Subcutaneous abdominal adipose tissue (tissue), 5 donors: ENCODE results near the gene WBP11.
"Not testable (repeated sequence)": the region's sequence is repeated elsewhere in the genome, so short reads cannot be mapped to it uniquely, and the experiment has no call there.

Source experiments
- H3K27ac ChIP-seq: one replicate; pipeline ENCODE4 v1.7.0; 2013; ENCODE audit warnings: low read depth, mild to moderate bottlenecking, inconsistent platforms, low read length, moderate library complexity
- H3K27me3 ChIP-seq, 5 donors: one replicate each; pipeline ENCODE4 v1.7.0; 2013; ENCODE audit warnings: low read length in 5 of 5, inconsistent platforms in 1 of 5; ENCODE audit not compliant: control insufficient read depth in 5 of 5, insufficient read depth in 4 of 5
- H3K36me3 ChIP-seq, 5 donors: one replicate each; pipeline ENCODE4 v1.7.0; 2013; ENCODE audit warnings: low read length in 5 of 5; ENCODE audit not compliant: control insufficient read depth in 5 of 5, insufficient read depth in 5 of 5
- H3K4me1 ChIP-seq, 5 donors: one replicate each; pipeline ENCODE4 v1.7.0; 2013; ENCODE audit warnings: low read length in 5 of 5, mild to moderate bottlenecking in 3 of 5, moderate library complexity in 1 of 5; ENCODE audit not compliant: control insufficient read depth in 5 of 5, insufficient read depth in 5 of 5
- H3K4me3 ChIP-seq, 5 donors: one replicate each; pipeline ENCODE4 v1.7.0; 2013; ENCODE audit warnings: low read length in 5 of 5, low read depth in 1 of 5
- H3K9ac ChIP-seq, 5 donors: one replicate each; pipeline ENCODE4 v1.7.0; 2013; ENCODE audit warnings: low read length in 5 of 5, mild to moderate bottlenecking in 4 of 5, moderate library complexity in 3 of 5
- H3K9me3 ChIP-seq, 5 donors: one replicate each; pipeline ENCODE4 v1.7.0; 2013; ENCODE audit warnings: low read length in 5 of 5; ENCODE audit not compliant: control insufficient read depth in 5 of 5
- donor health status: healthy.
- donor health status: healthy.
- donor health status: healthy.
- donor health status: healthy.
- donor health status: healthy.

The WBP11 gene

GRCh38 chr12:14768823-14769405, 34.4 kb downstream of the WBP11 start:
- Histone ChIP-seq H3K9me3 (peaks cover 0 to 11% (median 3%) of the 10 kb centered on the region in 5 donors), H3K27ac (peak overlapping the region; percentile 95), H3K36me3 (no peaks in the 10 kb centered on the region), H3K4me3 (peak overlapping the region; percentile 89 to 98 (median 96)), H3K9ac (peak overlapping the region in 3 of 5 donors; percentile 39 to 93 (median 93)), H3K27me3 (no peaks in the 10 kb centered on the region), H3K4me1 (peaks cover 0 to 31% (median 21%) of the 10 kb centered on the region in 5 donors)

GRCh38 chr12:14767617-14768016, 35.7 kb downstream of the WBP11 start:
- no peak overlapping the region for H3K27ac ChIP-seq
- peaks cover 0 to 26% (median 17%) of the 10 kb centered on the region in 5 donors for H3K4me1 ChIP-seq
- H3K36me3 ChIP-seq: no peaks in the 10 kb centered on the region
- H3K9ac ChIP-seq: no peak overlapping the region
- H3K4me3 ChIP-seq: no peak overlapping the region
- peaks cover 0 to 11% (median 3%) of the 10 kb centered on the region in 5 donors for H3K9me3 ChIP-seq
- no peaks in the 10 kb centered on the region for H3K27me3 ChIP-seq

GRCh38 chr12:14766649-14767215, 36.5 kb downstream of the WBP11 start:
- Histone ChIP-seq H3K9me3 (peaks cover 0 to 11% (median 3%) of the 10 kb centered on the region in 5 donors), H3K36me3 (no peaks in the 10 kb centered on the region), H3K4me1 (peaks cover 0 to 26% (median 17%) of the 10 kb centered on the region in 5 donors), H3K27me3 (no peaks in the 10 kb centered on the region), H3K9ac (no peak overlapping the region), H3K27ac (no peak overlapping the region), H3K4me3 (no peak overlapping the region)

- Histone ChIP-seq H3K9me3 (peaks cover 0 to 12% (median 3%) of the 10 kb centered on the region in 5 donors), H3K4me1 (peaks cover 0 to 22% (median 15%) of the 10 kb centered on the region in 5 donors)
- not testable (repeated sequence) for H3K27ac ChIP-seq, H3K36me3 ChIP-seq, H3K27me3 ChIP-seq, H3K4me3 ChIP-seq, H3K9ac ChIP-seq
These were observed 37.3 kb downstream of the WBP11 start for GRCh38 chr12:14766020-14766419.

- H3K4me1 ChIP-seq: peaks cover 0 to 18% (median 14%) of the 10 kb centered on the region in 5 donors
- H3K9ac ChIP-seq: no peak overlapping the region
- no peak overlapping the region for H3K27ac ChIP-seq
- H3K27me3 ChIP-seq: no peaks in the 10 kb centered on the region
- H3K9me3 ChIP-seq: peaks cover 0 to 13% (median 3%) of the 10 kb centered on the region in 5 donors
- H3K36me3 ChIP-seq: no peaks in the 10 kb centered on the region
- H3K4me3 ChIP-seq: no peak overlapping the region
These were observed 37.9 kb downstream of the WBP11 start for GRCh38 chr12:14765398-14765797.

GRCh38 chr12:14759711-14760280, 43.5 kb downstream of the WBP11 start:
- H3K27ac ChIP-seq: not testable (repeated sequence)

GRCh38 chr12:14756334-14757143, 46.7 kb downstream of the WBP11 start:
- no peaks in the 10 kb centered on the region for H3K36me3 ChIP-seq
- peaks cover 0 to 4% (median 0%) of the 10 kb centered on the region in 5 donors for H3K4me1 ChIP-seq
- H3K9me3 ChIP-seq: peaks cover 0 to 4% (median 0%) of the 10 kb centered on the region in 5 donors
- H3K9ac ChIP-seq: no peak overlapping the region
- no peak overlapping the region for H3K27ac ChIP-seq
- no peaks in the 10 kb centered on the region for H3K27me3 ChIP-seq
- no peak overlapping the region for H3K4me3 ChIP-seq

More at GRCh38 chr12:14759711-14760280, 43.5 kb downstream of the WBP11 start:
- not testable (repeated sequence) for H3K9ac ChIP-seq, H3K4me3 ChIP-seq, H3K27me3 ChIP-seq, H3K9me3 ChIP-seq, H3K36me3 ChIP-seq, H3K4me1 ChIP-seq

- Histone ChIP-seq H3K36me3 (no peaks in the 10 kb centered on the region), H3K4me1 (peaks cover 0 to 4% (median 0%) of the 10 kb centered on the region in 5 donors), H3K9ac (no peak overlapping the region), H3K4me3 (no peak overlapping the region), H3K27ac (no peak overlapping the region), H3K27me3 (no peaks in the 10 kb centered on the region), H3K9me3 (no peaks in the 10 kb centered on the region)
These were observed 51.3 kb downstream of the WBP11 start for GRCh38 chr12:14751986-14752385.

GRCh38 chr12:14743061-14743460, 60.2 kb downstream of the WBP11 start:
- no peak overlapping the region for H3K4me3 ChIP-seq
- no peaks in the 10 kb centered on the region for H3K27me3 ChIP-seq
- H3K9me3 ChIP-seq: no peaks in the 10 kb centered on the region
- H3K27ac ChIP-seq: no peak overlapping the region
- H3K4me1 ChIP-seq: no peaks in the 10 kb centered on the region
- peaks cover 0 to 5% (median 0%) of the 10 kb centered on the region in 5 donors for H3K36me3 ChIP-seq
- no peak overlapping the region for H3K9ac ChIP-seq

GRCh38 chr12:14741942-14742341, 61.3 kb downstream of the WBP11 start:
- Histone ChIP-seq H3K36me3 (peaks cover 0 to 5% (median 0%) of the 10 kb centered on the region in 5 donors), H3K27ac (no peak overlapping the region), H3K4me1 (no peaks in the 10 kb centered on the region), H3K27me3 (no peaks in the 10 kb centered on the region), H3K9ac (no peak overlapping the region), H3K4me3 (no peak overlapping the region), H3K9me3 (no peaks in the 10 kb centered on the region)
